ENCODE data around the gene FGD5.

Gene FGD5, protein sequence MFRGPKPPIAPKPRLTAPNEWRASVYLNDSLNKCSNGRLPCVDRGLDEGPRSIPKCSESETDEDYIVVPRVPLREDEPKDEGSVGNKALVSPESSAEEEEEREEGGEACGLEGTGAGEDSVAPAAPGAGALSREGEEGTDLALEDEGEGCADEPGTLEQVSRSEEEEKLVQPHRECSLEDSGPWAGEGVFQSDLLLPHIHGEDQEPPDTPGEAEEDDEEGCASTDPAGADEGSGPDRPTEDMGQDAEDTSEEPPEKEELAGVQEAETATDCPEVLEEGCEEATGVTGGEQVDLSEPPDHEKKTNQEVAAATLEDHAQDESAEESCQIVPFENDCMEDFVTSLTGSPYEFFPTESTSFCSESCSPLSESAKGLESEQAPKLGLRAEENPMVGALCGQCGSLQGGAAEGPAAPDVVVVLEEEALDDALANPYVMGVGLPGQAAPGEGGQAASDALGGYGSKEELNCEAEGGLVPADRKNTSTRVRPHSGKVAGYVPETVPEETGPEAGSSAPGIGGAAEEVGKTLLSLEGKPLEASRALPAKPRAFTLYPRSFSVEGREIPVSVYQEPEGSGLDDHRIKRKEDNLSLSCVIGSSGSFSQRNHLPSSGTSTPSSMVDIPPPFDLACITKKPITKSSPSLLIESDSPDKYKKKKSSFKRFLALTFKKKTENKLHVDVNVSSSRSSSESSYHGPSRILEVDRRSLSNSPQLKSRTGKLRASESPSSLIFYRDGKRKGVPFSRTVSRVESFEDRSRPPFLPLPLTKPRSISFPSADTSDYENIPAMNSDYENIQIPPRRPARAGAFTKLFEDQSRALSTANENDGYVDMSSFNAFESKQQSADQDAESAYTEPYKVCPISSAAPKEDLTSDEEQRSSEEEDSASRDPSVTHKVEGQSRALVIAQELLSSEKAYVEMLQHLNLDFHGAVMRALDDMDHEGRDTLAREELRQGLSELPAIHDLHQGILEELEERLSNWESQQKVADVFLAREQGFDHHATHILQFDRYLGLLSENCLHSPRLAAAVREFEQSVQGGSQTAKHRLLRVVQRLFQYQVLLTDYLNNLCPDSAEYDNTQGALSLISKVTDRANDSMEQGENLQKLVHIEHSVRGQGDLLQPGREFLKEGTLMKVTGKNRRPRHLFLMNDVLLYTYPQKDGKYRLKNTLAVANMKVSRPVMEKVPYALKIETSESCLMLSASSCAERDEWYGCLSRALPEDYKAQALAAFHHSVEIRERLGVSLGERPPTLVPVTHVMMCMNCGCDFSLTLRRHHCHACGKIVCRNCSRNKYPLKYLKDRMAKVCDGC (N-terminal part only)

GRCh38 chr3:14818804-14819500 lies at the start of gene FGD5:
TSS of gene FGD5 (plus strand) at chr3:14818962. CDS start at chr3:14819072, 110 bp downstream.
- H3K36me3 Mint-ChIP-seq (ENCODE audit: low read depth): no peaks in the 10 kb centered on the region
- no peaks in the 10 kb centered on the region for H3K9me3 Mint-ChIP-seq
- peaks cover 27% of the 10 kb centered on the region for H3K27me3 Mint-ChIP-seq
- H3K4me1 Mint-ChIP-seq (ENCODE audit: low read depth): peaks cover 11% of the 10 kb centered on the region
- no peak within 1 kb of the TSS for H3K27ac Mint-ChIP-seq
- intact Hi-C loops (cut with micrococcal nuclease): no loop called here
- H3K4me3 Mint-ChIP-seq: no peak within 1 kb of the TSS

- Mint-ChIP-seq H3K4me3 (no peak overlapping the region), H3K9me3 (no peaks in the 10 kb centered on the region), H3K36me3 (ENCODE audit: low read depth) (no peaks in the 10 kb centered on the region), H3K27me3 (no peaks in the 10 kb centered on the region), H3K27ac (no peak overlapping the region), H3K4me1 (ENCODE audit: low read depth) (no peaks in the 10 kb centered on the region)
- intact Hi-C loops (cut with micrococcal nuclease): no loop called here
Observed at GRCh38 chr3:14769544-14770325, 49.0 kb upstream of the FGD5 start.

DNA sequence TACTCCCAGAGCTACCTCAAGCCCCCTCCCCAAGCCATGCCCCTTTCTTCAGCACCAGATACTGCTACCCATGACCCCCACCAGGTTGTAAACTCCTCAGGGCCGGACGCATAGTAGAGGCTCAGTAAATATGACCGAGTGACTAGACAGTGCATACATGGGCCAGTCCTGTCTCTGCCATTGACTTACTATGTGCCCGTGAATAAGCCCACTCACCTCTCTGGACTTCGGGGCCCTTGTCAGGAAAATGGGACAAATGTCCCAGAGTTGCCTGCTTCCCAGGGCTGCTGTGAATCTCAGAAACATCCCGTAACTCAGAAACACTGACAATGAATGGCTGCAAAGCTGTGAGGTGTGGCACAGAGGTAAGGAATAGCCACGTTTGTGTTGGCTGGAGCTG lies 48.2 kb upstream of the FGD5 start:
- Mint-ChIP-seq H3K27ac (no peak overlapping the region), H3K9me3 (no peaks in the 10 kb centered on the region), H3K4me1 (ENCODE audit: low read depth) (no peaks in the 10 kb centered on the region), H3K4me3 (no peak overlapping the region), H3K36me3 (ENCODE audit: low read depth) (no peaks in the 10 kb centered on the region), H3K27me3 (no peaks in the 10 kb centered on the region)
- intact Hi-C loops (cut with micrococcal nuclease): no loop called here

DNA sequence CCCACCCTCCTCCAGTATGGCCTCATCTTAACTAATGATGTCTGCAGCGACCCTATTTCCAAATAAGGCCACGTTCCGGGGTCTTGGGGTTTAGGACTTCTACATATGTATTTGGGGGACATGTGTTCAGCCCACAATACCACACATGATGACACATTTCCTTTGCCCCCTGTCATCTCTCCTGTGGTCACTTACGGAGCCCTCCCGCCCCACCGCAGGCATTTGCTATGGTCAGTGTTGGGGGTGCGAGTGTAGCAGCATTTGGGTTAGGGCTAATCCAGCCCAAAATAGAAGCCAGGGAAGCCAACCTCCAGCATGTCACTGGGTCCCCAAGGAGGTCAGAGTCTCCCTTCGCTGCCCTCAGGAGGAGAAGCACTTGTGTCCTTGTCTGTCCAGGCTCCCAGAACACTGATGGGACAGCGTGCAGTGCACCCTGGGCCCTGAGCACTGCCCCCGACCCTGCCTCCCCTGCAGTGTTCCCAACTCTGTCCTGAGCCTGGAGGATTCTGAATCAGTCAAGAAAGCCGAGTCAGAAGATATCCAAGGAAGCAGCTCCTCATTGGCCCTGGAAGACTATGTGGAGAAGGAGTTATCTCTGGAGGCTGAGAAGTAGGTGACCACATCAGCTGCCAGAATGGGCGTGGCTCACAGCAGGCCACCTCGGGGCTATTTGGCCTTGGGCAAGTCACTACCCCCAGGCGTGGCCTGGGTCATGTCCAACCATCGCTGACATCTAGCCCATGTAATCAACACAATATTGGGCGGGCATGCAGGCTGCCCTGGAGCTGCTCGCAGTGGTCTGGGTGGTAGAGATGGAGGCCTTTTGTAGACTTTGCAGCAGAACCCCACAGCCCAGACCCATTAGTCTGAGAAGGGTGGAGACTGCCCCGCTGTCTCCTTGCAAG lies 46.9 kb upstream of the FGD5 start:
- Mint-ChIP-seq H3K36me3 (ENCODE audit: low read depth) (no peaks in the 10 kb centered on the region), H3K27ac (no peak overlapping the region), H3K27me3 (no peaks in the 10 kb centered on the region), H3K4me3 (no peak overlapping the region), H3K9me3 (no peaks in the 10 kb centered on the region), H3K4me1 (ENCODE audit: low read depth) (no peaks in the 10 kb centered on the region)
- intact Hi-C loops (cut with micrococcal nuclease): no loop called here

- Mint-ChIP-seq H3K27ac (no peak overlapping the region), H3K9me3 (no peaks in the 10 kb centered on the region), H3K4me1 (ENCODE audit: low read depth) (no peaks in the 10 kb centered on the region), H3K27me3 (no peaks in the 10 kb centered on the region), H3K4me3 (no peak overlapping the region), H3K36me3 (ENCODE audit: low read depth) (no peaks in the 10 kb centered on the region)
- intact Hi-C loops (cut with micrococcal nuclease): no loop called here
Observed at GRCh38 chr3:14772533-14773138, 46.1 kb upstream of the FGD5 start.

GRCh38 chr3:14773281-14773680 lies 45.5 kb upstream of the FGD5 start:
- Mint-ChIP-seq H3K27ac (no peak overlapping the region), H3K4me1 (ENCODE audit: low read depth) (no peaks in the 10 kb centered on the region)
- intact Hi-C loops (cut with micrococcal nuclease): no loop called here

GRCh38 chr3:14773691-14774128 lies 45.1 kb upstream of the FGD5 start:
- intact Hi-C loops (cut with micrococcal nuclease): no loop called here
- Mint-ChIP-seq H3K4me3 (no peak overlapping the region), H3K27me3 (no peaks in the 10 kb centered on the region), H3K27ac (no peak overlapping the region), H3K36me3 (ENCODE audit: low read depth) (no peaks in the 10 kb centered on the region), H3K4me1 (ENCODE audit: low read depth) (no peaks in the 10 kb centered on the region), H3K9me3 (peaks cover 4% of the 10 kb centered on the region)

More at GRCh38 chr3:14773281-14773680, 45.5 kb upstream of the FGD5 start:
- Mint-ChIP-seq H3K9me3 (peaks cover under 1% of the 10 kb centered on the region), H3K27me3 (no peaks in the 10 kb centered on the region), H3K4me3 (no peak overlapping the region), H3K36me3 (ENCODE audit: low read depth) (no peaks in the 10 kb centered on the region)

DNA sequence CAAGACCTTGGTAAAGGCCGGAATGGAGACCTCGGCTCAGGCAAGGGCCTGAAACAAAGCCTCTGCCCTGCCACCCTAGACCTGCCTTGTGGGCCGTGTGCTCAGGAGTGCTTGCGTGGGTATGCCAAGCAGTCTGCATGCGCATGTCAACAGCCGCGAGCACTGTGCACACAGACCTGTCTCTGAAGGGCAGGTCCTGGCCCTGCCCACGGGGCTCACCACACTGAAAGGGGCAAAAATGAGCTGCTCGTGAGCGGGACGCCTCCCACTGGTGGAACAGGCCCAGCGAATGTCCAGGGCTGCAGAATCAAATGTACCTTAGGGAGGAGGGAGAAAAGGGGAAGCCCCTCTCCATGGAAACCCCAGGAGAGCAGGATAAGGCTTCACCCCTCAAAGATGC lies 44.3 kb upstream of the FGD5 start:
- no peak overlapping the region for H3K4me3 Mint-ChIP-seq
- peaks cover 9% of the 10 kb centered on the region for H3K9me3 Mint-ChIP-seq
- no peaks in the 10 kb centered on the region for H3K4me1 Mint-ChIP-seq (ENCODE audit: low read depth)
- no peak overlapping the region for H3K27ac Mint-ChIP-seq
- intact Hi-C loops (cut with micrococcal nuclease): no loop called here
- no peaks in the 10 kb centered on the region for H3K27me3 Mint-ChIP-seq
- no peaks in the 10 kb centered on the region for H3K36me3 Mint-ChIP-seq (ENCODE audit: low read depth)

- Mint-ChIP-seq H3K27ac (no peak overlapping the region), H3K4me1 (ENCODE audit: low read depth) (no peaks in the 10 kb centered on the region), H3K9me3 (peaks cover 9% of the 10 kb centered on the region), H3K27me3 (no peaks in the 10 kb centered on the region), H3K4me3 (no peak overlapping the region), H3K36me3 (ENCODE audit: low read depth) (no peaks in the 10 kb centered on the region)
- intact Hi-C loops (cut with micrococcal nuclease): no loop called here
Observed at GRCh38 chr3:14775011-14775410, 43.8 kb upstream of the FGD5 start.

DNA sequence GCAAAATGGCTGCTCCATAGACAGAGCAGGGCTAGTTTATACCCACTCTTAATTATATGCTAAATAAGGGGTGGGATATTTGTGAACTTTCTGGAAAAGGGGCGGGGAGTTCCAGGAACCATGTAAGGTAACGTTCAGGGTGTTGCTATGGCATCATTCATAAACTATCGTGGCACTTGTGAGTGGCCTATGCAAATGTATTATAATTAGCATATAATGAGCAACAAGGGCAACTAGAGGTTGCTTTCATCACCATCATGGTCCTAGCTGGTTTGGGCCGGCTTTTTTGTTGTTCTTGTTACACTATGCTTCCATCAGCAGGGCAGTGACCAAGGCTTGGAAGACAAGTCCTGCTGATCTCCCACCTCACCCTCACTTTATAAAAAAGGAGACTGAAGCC lies 43.2 kb upstream of the FGD5 start:
- intact Hi-C loops (cut with micrococcal nuclease): no loop called here
- no peaks in the 10 kb centered on the region for H3K4me1 Mint-ChIP-seq (ENCODE audit: low read depth)
- no peak overlapping the region for H3K4me3 Mint-ChIP-seq
- H3K9me3 Mint-ChIP-seq: peaks cover 9% of the 10 kb centered on the region
- H3K27ac Mint-ChIP-seq: no peak overlapping the region
- no peaks in the 10 kb centered on the region for H3K27me3 Mint-ChIP-seq
- H3K36me3 Mint-ChIP-seq (ENCODE audit: low read depth): no peaks in the 10 kb centered on the region

GRCh38 chr3:14779069-14779685 lies 39.6 kb upstream of the FGD5 start:
- Mint-ChIP-seq H3K36me3 (ENCODE audit: low read depth) (no peaks in the 10 kb centered on the region), H3K4me1 (ENCODE audit: low read depth) (no peaks in the 10 kb centered on the region), H3K27ac (no peak overlapping the region), H3K27me3 (no peaks in the 10 kb centered on the region), H3K9me3 (peaks cover 9% of the 10 kb centered on the region), H3K4me3 (no peak overlapping the region)
- intact Hi-C loops (cut with micrococcal nuclease): no loop called here

Measured in dendritic cell treated with granulocyte-macrophage colony-stimulating factor and Interleukin-4, amounts not matched to agents 40 ng/mL and 50 ng/mL, for 4 days (primary cell).